Measurements from ENCODE around the gene FXYD6.

Gene FXYD6

GRCh38 chr11:117828611-117829368, 47.7 kb downstream of the FXYD6 start:
- DNase-seq (ENCODE audit: low read depth) = peak; percentile 45

- DNase-seq (ENCODE audit: low read depth) = no peak
These were observed 48.6 kb downstream of the FXYD6 start for GRCh38 chr11:117827521-117828511.

- no peak for DNase-seq (ENCODE audit: low read depth)
These were observed 49.6 kb downstream of the FXYD6 start for GRCh38 chr11:117826832-117827231.

GRCh38 chr11:117826190-117826570, 50.3 kb downstream of the FXYD6 start:
- DNase-seq (ENCODE audit: low read depth) = no peak

- DNase-seq (ENCODE audit: low read depth) = no peak
These were observed 50.8 kb downstream of the FXYD6 start for GRCh38 chr11:117825538-117826189.

GRCh38 chr11:117824571-117825537, 51.6 kb downstream of the FXYD6 start, which contains the start of gene FXYD2:
Gene FXYD2 (minus strand): TSS chr11:117824744. CDS start chr11:117824678, 66 bp downstream.
- DNase-seq (ENCODE audit: low read depth) = no peak

- DNase-seq (ENCODE audit: low read depth) = no peak
These were observed 52.5 kb downstream of the FXYD6 start for GRCh38 chr11:117823946-117824420.

GRCh38 chr11:117823294-117823945, 53.0 kb downstream of the FXYD6 start:
- DNase-seq (ENCODE audit: low read depth) = no peak

- DNase-seq (ENCODE audit: low read depth) = no peak
These were observed 54.1 kb downstream of the FXYD6 start for GRCh38 chr11:117822074-117823033.

- no peak for DNase-seq (ENCODE audit: low read depth)
These were observed 55.0 kb downstream of the FXYD6 start for GRCh38 chr11:117821431-117821830.

GRCh38 chr11:117820516-117820915, 55.9 kb downstream of the FXYD6 start:
- DNase-seq (ENCODE audit: low read depth) = no peak

GRCh38 chr11:117820071-117820470, 56.4 kb downstream of the FXYD6 start:
- DNase-seq (ENCODE audit: low read depth) = no peak

GRCh38 chr11:117819096-117820040, 57.1 kb downstream of the FXYD6 start:
- DNase-seq (ENCODE audit: low read depth) = peak; percentile 36

- no peak for DNase-seq (ENCODE audit: low read depth)
These were observed 58.2 kb downstream of the FXYD6 start for GRCh38 chr11:117818041-117818873.

GRCh38 chr11:117817368-117818040, 59.0 kb downstream of the FXYD6 start:
- DNase-seq (ENCODE audit: low read depth) = peak; percentile 37

- no peak for DNase-seq (ENCODE audit: low read depth)
These were observed 59.6 kb downstream of the FXYD6 start for GRCh38 chr11:117816846-117817367.
